ENCODE data around the gene ITGB8.

The ITGB8 gene

DNA sequence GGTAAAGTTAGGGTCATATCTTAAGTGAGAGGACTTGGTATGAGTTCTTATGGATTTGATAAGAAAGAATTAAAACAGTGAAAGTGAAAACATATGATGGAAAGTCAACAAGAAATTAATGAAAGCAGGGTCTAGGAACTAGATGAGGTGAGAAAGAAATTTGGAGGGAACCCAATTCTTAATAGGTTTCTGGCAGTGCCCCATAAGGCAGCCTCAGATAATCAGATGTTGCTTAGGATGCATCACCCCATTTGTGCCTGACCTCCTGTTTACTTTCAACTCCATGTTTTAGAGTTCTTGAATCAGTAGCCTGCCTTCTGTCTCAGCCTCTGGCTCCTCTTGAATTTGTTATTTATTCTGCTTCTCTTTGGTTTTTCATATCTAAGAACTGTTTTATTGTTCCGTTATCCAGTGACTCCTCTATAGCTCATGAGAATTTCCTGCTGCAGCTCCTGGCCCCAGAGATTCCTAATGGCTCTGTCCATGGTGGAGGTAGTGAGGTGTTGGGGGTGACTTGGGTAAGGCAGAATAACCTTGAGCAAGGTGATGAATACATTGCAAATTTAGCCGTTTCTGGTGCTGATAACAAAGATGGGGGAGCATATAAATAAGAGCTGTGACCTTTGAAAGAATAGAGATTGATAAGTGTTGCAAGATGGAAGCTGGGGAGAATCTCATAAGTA is 17.6 kb downstream of the ITGB8 start:
- ChIA-PET POLR2A (no interaction called here), CTCF (interaction anchor here (1.0 kb wide), 1 partner anchor 8 kb away, joined by 3 read pairs; no protein-coding TSS in a partner anchor)
- Histone ChIP-seq H3K27me3 (replicated peaks in 2 of 5; ENCODE audit: control insufficient read depth in 4 of 5, insufficient read depth in 5 of 5, low read length in 4 of 5) (no peaks in the 10 kb centered on the region), H3K27ac (ENCODE audit: insufficient read depth in 1 of 2, low read depth in 1 of 2, low read length in 2 of 2, poor library complexity in 1 of 2, severe bottlenecking in 2 of 2) (no peak overlapping the region), H3K4me1 (ENCODE audit: control extremely low read depth in 1 of 4, control insufficient read depth in 4 of 4, insufficient read depth in 4 of 4, low read length in 3 of 4) (peaks cover 0 to 6% (median 0%) of the 10 kb centered on the region in 4 experiments), H3K4me3 (ENCODE audit: control insufficient read depth in 1 of 7, extremely low read depth in 1 of 7, insufficient read depth in 4 of 7, low read depth in 2 of 7, low read length in 6 of 7) (no peak overlapping the region), H3K9me3 (ENCODE audit: control extremely low read depth in 1 of 5, control insufficient read depth in 4 of 5, insufficient read depth in 2 of 5, low read depth in 1 of 5, low read length in 4 of 5) (no peaks in the 10 kb centered on the region), H3K36me3 (ENCODE audit: control insufficient read depth in 4 of 4, insufficient read depth in 4 of 4, low read length in 3 of 4) (peaks cover 0 to 2% (median 1%) of the 10 kb centered on the region in 4 experiments)
- WGBS (ENCODE audit: insufficient coverage), result 100% methylated on average over 1 of the region's 2 CpGs
- no peak for DNase-seq

DNA sequence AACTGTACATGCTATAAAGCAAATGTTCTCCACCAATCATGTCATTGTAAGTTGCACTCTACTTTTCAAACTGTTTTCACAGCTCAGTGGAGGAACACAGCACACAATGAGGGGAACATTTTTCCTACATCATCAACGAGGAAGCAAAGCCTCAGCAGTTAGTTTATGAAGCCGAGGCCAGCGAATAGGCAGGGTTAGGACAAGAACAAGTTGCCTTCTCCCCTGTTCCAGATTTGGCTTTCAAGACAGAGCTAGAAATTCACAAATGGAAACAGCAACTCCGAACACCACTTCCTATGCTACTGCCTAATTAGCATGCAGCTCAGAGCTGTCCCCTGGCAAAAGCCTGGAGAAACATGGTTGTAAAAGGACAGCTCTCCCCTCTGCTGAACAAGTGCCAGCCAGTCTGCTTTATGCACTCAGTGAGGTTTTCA is 19.8 kb downstream of the ITGB8 start:
- Histone ChIP-seq H3K9me3 (ENCODE audit: control extremely low read depth in 1 of 5, control insufficient read depth in 4 of 5, insufficient read depth in 2 of 5, low read depth in 1 of 5, low read length in 4 of 5) (no peaks in the 10 kb centered on the region), H3K4me3 (ENCODE audit: control insufficient read depth in 1 of 7, extremely low read depth in 1 of 7, insufficient read depth in 4 of 7, low read depth in 2 of 7, low read length in 6 of 7) (peak overlapping the region in 2 of 7 experiments; percentile 6 to 20), H3K27ac (ENCODE audit: insufficient read depth in 1 of 2, low read depth in 1 of 2, low read length in 2 of 2, poor library complexity in 1 of 2, severe bottlenecking in 2 of 2) (no peak overlapping the region), H3K4me1 (ENCODE audit: control extremely low read depth in 1 of 4, control insufficient read depth in 4 of 4, insufficient read depth in 4 of 4, low read length in 3 of 4) (peaks cover 0 to 6% (median 0%) of the 10 kb centered on the region in 4 experiments), H3K36me3 (ENCODE audit: control insufficient read depth in 4 of 4, insufficient read depth in 4 of 4, low read length in 3 of 4) (peaks cover 0 to 2% (median under 1%) of the 10 kb centered on the region in 4 experiments), H3K27me3 (replicated peaks in 2 of 5; ENCODE audit: control insufficient read depth in 4 of 5, insufficient read depth in 5 of 5, low read length in 4 of 5) (no peaks in the 10 kb centered on the region)
- 15% methylated on average over 4 of the region's 4 CpGs for WGBS (ENCODE audit: insufficient coverage)
- POLR2A ChIA-PET, result interaction anchor here (0.7 kb wide), 1 partner anchor 24 kb away, joined by 3 read pairs; no protein-coding TSS in a partner anchor
- DNase-seq, result peak in 2 of 3 donors; percentile 31 to 34
- CTCF ChIA-PET, result interaction anchor here (1.4 kb wide), 1 partner anchor 44 kb away, joined by 3 read pairs; no protein-coding TSS in a partner anchor

GRCh38 chr7:20350996-20351692 is 20.4 kb downstream of the ITGB8 start:
- H3K27me3 ChIP-seq (replicated peaks in 2 of 5; ENCODE audit: control insufficient read depth in 4 of 5, insufficient read depth in 5 of 5, low read length in 4 of 5), result no peaks in the 10 kb centered on the region
- H3K4me1 ChIP-seq (ENCODE audit: control extremely low read depth in 1 of 4, control insufficient read depth in 4 of 4, insufficient read depth in 4 of 4, low read length in 3 of 4), result peaks cover 0 to 6% (median 0%) of the 10 kb centered on the region in 4 experiments
- peaks cover 0 to 2% (median 0%) of the 10 kb centered on the region in 4 experiments for H3K36me3 ChIP-seq (ENCODE audit: control insufficient read depth in 4 of 4, insufficient read depth in 4 of 4, low read length in 3 of 4)
- POLR2A ChIA-PET, result no interaction called here
- no peak overlapping the region for H3K27ac ChIP-seq (ENCODE audit: insufficient read depth in 1 of 2, low read depth in 1 of 2, low read length in 2 of 2, poor library complexity in 1 of 2, severe bottlenecking in 2 of 2)
- DNase-seq, result no peak
- no CpG with 5 or more reads among the region's 1 CpG for WGBS (ENCODE audit: insufficient coverage)
- no peaks in the 10 kb centered on the region for H3K9me3 ChIP-seq (ENCODE audit: control extremely low read depth in 1 of 5, control insufficient read depth in 4 of 5, insufficient read depth in 2 of 5, low read depth in 1 of 5, low read length in 4 of 5)
- H3K4me3 ChIP-seq (ENCODE audit: control insufficient read depth in 1 of 7, extremely low read depth in 1 of 7, insufficient read depth in 4 of 7, low read depth in 2 of 7, low read length in 6 of 7), result no peak overlapping the region
- CTCF ChIA-PET, result interaction anchor here (1.4 kb wide), 1 partner anchor 44 kb away, joined by 3 read pairs; no protein-coding TSS in a partner anchor

GRCh38 chr7:20351901-20352300 is 21.2 kb downstream of the ITGB8 start:
- no CpG with 5 or more reads among the region's 1 CpG for WGBS (ENCODE audit: insufficient coverage)
- CTCF ChIA-PET, result interaction anchor here (0.7 kb wide), 1 partner anchor 138 kb away, joined by 3 read pairs; no protein-coding TSS in a partner anchor
- no peak overlapping the region for H3K27ac ChIP-seq (ENCODE audit: insufficient read depth in 1 of 2, low read depth in 1 of 2, low read length in 2 of 2, poor library complexity in 1 of 2, severe bottlenecking in 2 of 2)

DNA sequence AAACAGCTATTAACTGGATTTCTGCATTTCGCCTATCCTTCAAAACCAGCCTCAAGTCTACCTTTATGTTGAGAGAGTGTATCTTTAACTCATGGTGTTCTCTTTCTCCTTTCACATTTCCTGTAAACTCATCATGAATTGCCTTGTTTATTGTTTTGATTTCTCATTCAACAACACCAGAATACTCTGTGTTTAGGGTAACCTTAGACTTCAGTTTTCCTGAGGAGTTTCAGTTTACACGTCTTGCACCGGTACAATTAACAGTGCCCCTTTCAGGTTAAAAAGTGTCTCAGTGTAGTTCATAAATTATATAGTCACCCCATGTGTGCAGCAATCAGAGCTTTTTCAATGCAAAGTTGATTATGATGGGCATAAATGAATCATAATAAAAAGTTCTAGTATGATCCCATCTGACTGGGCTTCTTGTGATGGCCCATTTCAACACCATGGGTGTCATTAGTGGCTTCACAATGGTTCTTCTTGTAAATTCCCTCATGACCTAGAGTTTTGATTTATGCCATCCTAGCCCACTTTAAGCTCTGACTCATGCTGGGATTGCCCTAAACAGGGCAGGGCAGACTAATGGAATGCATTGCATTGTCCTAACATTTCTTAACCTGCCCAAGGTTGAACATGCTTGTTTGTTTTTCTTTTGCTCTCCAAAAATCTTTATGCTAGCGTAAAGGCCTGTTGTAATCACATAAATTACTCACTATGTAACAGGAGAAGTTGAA is 22.0 kb downstream of the ITGB8 start:
- no peak overlapping the region for H3K27ac ChIP-seq (ENCODE audit: insufficient read depth in 1 of 2, low read depth in 1 of 2, low read length in 2 of 2, poor library complexity in 1 of 2, severe bottlenecking in 2 of 2)
- DNase-seq, result no peak

More at GRCh38 chr7:20351901-20352300, 21.2 kb downstream of the ITGB8 start:
- H3K36me3 ChIP-seq (ENCODE audit: control insufficient read depth in 4 of 4, insufficient read depth in 4 of 4, low read length in 3 of 4), result peaks cover 0 to 2% (median 0%) of the 10 kb centered on the region in 4 experiments
- H3K4me3 ChIP-seq (ENCODE audit: control insufficient read depth in 1 of 7, extremely low read depth in 1 of 7, insufficient read depth in 4 of 7, low read depth in 2 of 7, low read length in 6 of 7), result no peak overlapping the region
- no peak for DNase-seq
- POLR2A ChIA-PET, result no interaction called here
- peaks cover 0 to 6% (median 0%) of the 10 kb centered on the region in 4 experiments for H3K4me1 ChIP-seq (ENCODE audit: control extremely low read depth in 1 of 4, control insufficient read depth in 4 of 4, insufficient read depth in 4 of 4, low read length in 3 of 4)
- H3K27me3 ChIP-seq (replicated peaks in 2 of 5; ENCODE audit: control insufficient read depth in 4 of 5, insufficient read depth in 5 of 5, low read length in 4 of 5), result no peaks in the 10 kb centered on the region
- H3K9me3 ChIP-seq (ENCODE audit: control extremely low read depth in 1 of 5, control insufficient read depth in 4 of 5, insufficient read depth in 2 of 5, low read depth in 1 of 5, low read length in 4 of 5), result no peaks in the 10 kb centered on the region

GRCh38 chr7:20354610-20355528 is 24.2 kb downstream of the ITGB8 start:
- Histone ChIP-seq H3K27me3 (replicated peaks in 2 of 5; ENCODE audit: control insufficient read depth in 4 of 5, insufficient read depth in 5 of 5, low read length in 4 of 5) (no peaks in the 10 kb centered on the region), H3K36me3 (ENCODE audit: control insufficient read depth in 4 of 4, insufficient read depth in 4 of 4, low read length in 3 of 4) (no peaks in the 10 kb centered on the region), H3K4me1 (ENCODE audit: control extremely low read depth in 1 of 4, control insufficient read depth in 4 of 4, insufficient read depth in 4 of 4, low read length in 3 of 4) (peaks cover 0 to 6% (median 0%) of the 10 kb centered on the region in 4 experiments), H3K27ac (ENCODE audit: insufficient read depth in 1 of 2, low read depth in 1 of 2, low read length in 2 of 2, poor library complexity in 1 of 2, severe bottlenecking in 2 of 2) (no peak overlapping the region), H3K4me3 (ENCODE audit: control insufficient read depth in 1 of 7, extremely low read depth in 1 of 7, insufficient read depth in 4 of 7, low read depth in 2 of 7, low read length in 6 of 7) (no peak overlapping the region), H3K9me3 (ENCODE audit: control extremely low read depth in 1 of 5, control insufficient read depth in 4 of 5, insufficient read depth in 2 of 5, low read depth in 1 of 5, low read length in 4 of 5) (no peaks in the 10 kb centered on the region)
- no peak for DNase-seq
- ChIA-PET POLR2A (no interaction called here), CTCF (no interaction called here)
- WGBS (ENCODE audit: insufficient coverage), result 95% methylated on average over 7 of the region's 9 CpGs

More for the DNA sequence above, 22.0 kb downstream of the ITGB8 start:
- WGBS (ENCODE audit: insufficient coverage), result 100% methylated on average over 2 of the region's 4 CpGs
- CTCF ChIA-PET, result interaction anchor here (0.7 kb wide), 1 partner anchor 139 kb away, joined by 3 read pairs; no protein-coding TSS in a partner anchor
- no peaks in the 10 kb centered on the region for H3K9me3 ChIP-seq (ENCODE audit: control extremely low read depth in 1 of 5, control insufficient read depth in 4 of 5, insufficient read depth in 2 of 5, low read depth in 1 of 5, low read length in 4 of 5)
- POLR2A ChIA-PET, result no interaction called here
- H3K4me1 ChIP-seq (ENCODE audit: control extremely low read depth in 1 of 4, control insufficient read depth in 4 of 4, insufficient read depth in 4 of 4, low read length in 3 of 4), result peaks cover 0 to 6% (median 0%) of the 10 kb centered on the region in 4 experiments
- no peaks in the 10 kb centered on the region for H3K27me3 ChIP-seq (replicated peaks in 2 of 5; ENCODE audit: control insufficient read depth in 4 of 5, insufficient read depth in 5 of 5, low read length in 4 of 5)
- no peak overlapping the region for H3K4me3 ChIP-seq (ENCODE audit: control insufficient read depth in 1 of 7, extremely low read depth in 1 of 7, insufficient read depth in 4 of 7, low read depth in 2 of 7, low read length in 6 of 7)
- no peaks in the 10 kb centered on the region for H3K36me3 ChIP-seq (ENCODE audit: control insufficient read depth in 4 of 4, insufficient read depth in 4 of 4, low read length in 3 of 4)
